Measurements from ENCODE around the gene ABO.

GRCh38 chr9:133254471-133254870 is 20.5 kb downstream of the ABO start:
- no peak for TF ChIP-seq TCF12 (IDR thresholded peaks at IDR 0.05; ENCODE audit: low read depth, low read length)
- no peak for TF ChIP-seq EP300 (IDR thresholded peaks at IDR 0.05; ENCODE audit: borderline replicate concordance in 1 of 2, control insufficient read depth in 1 of 2, low read depth in 2 of 2, low read length in 2 of 2)
- TF ChIP-seq BHLHE40 (IDR thresholded peaks at IDR 0.05; ENCODE audit: borderline replicate concordance in 1 of 2, low read depth in 2 of 2, low read length in 1 of 2): no peak
- no peak for TF ChIP-seq SMC3 (IDR thresholded peaks at IDR 0.05; ENCODE audit: borderline replicate concordance, low read length)
- TF ChIP-seq, protein P1, sequence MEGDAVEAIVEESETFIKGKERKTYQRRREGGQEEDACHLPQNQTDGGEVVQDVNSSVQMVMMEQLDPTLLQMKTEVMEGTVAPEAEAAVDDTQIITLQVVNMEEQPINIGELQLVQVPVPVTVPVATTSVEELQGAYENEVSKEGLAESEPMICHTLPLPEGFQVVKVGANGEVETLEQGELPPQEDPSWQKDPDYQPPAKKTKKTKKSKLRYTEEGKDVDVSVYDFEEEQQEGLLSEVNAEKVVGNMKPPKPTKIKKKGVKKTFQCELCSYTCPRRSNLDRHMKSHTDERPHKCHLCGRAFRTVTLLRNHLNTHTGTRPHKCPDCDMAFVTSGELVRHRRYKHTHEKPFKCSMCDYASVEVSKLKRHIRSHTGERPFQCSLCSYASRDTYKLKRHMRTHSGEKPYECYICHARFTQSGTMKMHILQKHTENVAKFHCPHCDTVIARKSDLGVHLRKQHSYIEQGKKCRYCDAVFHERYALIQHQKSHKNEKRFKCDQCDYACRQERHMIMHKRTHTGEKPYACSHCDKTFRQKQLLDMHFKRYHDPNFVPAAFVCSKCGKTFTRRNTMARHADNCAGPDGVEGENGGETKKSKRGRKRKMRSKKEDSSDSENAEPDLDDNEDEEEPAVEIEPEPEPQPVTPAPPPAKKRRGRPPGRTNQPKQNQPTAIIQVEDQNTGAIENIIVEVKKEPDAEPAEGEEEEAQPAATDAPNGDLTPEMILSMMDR (IDR thresholded peaks at IDR 0.05 in 2 of 3, conservative IDR thresholded peaks at IDR 0.05 in 1 of 3; ENCODE audit: control insufficient read depth in 2 of 3, extremely low read depth in 1 of 3, insufficient read depth in 1 of 3, low read depth in 3 of 3, low read length in 3 of 3): no peak
- TF ChIP-seq, protein P2, sequence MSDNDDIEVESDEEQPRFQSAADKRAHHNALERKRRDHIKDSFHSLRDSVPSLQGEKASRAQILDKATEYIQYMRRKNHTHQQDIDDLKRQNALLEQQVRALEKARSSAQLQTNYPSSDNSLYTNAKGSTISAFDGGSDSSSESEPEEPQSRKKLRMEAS (IDR thresholded peaks at IDR 0.05; ENCODE audit: low read depth, low read length): no peak
- TF ChIP-seq ZNF207 (IDR thresholded peaks at IDR 0.05; ENCODE audit: borderline replicate concordance): no peak
- TF ChIP-seq SUZ12 (IDR thresholded peaks at IDR 0.05; ENCODE audit: unreplicated experiment): no peak
- TF ChIP-seq TAF1 (IDR thresholded peaks at IDR 0.05; ENCODE audit: borderline replicate concordance, low read depth, low read length): no peak
- no peak for TF ChIP-seq RFX5 (IDR thresholded peaks at IDR 0.05; ENCODE audit: low read depth, low read length)
- TF ChIP-seq, protein P3, sequence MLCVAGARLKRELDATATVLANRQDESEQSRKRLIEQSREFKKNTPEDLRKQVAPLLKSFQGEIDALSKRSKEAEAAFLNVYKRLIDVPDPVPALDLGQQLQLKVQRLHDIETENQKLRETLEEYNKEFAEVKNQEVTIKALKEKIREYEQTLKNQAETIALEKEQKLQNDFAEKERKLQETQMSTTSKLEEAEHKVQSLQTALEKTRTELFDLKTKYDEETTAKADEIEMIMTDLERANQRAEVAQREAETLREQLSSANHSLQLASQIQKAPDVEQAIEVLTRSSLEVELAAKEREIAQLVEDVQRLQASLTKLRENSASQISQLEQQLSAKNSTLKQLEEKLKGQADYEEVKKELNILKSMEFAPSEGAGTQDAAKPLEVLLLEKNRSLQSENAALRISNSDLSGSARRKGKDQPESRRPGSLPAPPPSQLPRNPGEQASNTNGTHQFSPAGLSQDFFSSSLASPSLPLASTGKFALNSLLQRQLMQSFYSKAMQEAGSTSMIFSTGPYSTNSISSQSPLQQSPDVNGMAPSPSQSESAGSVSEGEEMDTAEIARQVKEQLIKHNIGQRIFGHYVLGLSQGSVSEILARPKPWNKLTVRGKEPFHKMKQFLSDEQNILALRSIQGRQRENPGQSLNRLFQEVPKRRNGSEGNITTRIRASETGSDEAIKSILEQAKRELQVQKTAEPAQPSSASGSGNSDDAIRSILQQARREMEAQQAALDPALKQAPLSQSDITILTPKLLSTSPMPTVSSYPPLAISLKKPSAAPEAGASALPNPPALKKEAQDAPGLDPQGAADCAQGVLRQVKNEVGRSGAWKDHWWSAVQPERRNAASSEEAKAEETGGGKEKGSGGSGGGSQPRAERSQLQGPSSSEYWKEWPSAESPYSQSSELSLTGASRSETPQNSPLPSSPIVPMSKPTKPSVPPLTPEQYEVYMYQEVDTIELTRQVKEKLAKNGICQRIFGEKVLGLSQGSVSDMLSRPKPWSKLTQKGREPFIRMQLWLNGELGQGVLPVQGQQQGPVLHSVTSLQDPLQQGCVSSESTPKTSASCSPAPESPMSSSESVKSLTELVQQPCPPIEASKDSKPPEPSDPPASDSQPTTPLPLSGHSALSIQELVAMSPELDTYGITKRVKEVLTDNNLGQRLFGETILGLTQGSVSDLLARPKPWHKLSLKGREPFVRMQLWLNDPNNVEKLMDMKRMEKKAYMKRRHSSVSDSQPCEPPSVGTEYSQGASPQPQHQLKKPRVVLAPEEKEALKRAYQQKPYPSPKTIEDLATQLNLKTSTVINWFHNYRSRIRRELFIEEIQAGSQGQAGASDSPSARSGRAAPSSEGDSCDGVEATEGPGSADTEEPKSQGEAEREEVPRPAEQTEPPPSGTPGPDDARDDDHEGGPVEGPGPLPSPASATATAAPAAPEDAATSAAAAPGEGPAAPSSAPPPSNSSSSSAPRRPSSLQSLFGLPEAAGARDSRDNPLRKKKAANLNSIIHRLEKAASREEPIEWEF (IDR thresholded peaks at IDR 0.05; ENCODE audit: insufficient replicate concordance, low read depth, low read length): no peak
- TF ChIP-seq ZNF24 (IDR thresholded peaks at IDR 0.05): no peak
- TF ChIP-seq CBFB (IDR thresholded peaks at IDR 0.05; ENCODE audit: low read depth): no peak
- no peak for TF ChIP-seq REST (IDR thresholded peaks at IDR 0.05; ENCODE audit: low read depth, low read length)

All from GM12878 (cell line).